ENCODE measurements around the gene SLC25A51.
"Not testable (repeated sequence)": the region's sequence is repeated elsewhere in the genome, so short reads cannot be mapped to it uniquely, and the experiment has no call there.

Gene SLC25A51

GRCh38 chr9:37920471-37921167, 16.7 kb upstream of the SLC25A51 start:
- DNase-seq (ENCODE audit: low spot score), result peak; percentile 26

GRCh38 chr9:37919956-37920335, 16.0 kb upstream of the SLC25A51 start:
- no peak for DNase-seq (ENCODE audit: low spot score)

- DNase-seq (ENCODE audit: low spot score), result no peak
Measured at GRCh38 chr9:37919246-37919955, 15.5 kb upstream of the SLC25A51 start.

- DNase-seq (ENCODE audit: low spot score), result no peak
Measured at GRCh38 chr9:37918665-37919170, 14.8 kb upstream of the SLC25A51 start.

- DNase-seq (ENCODE audit: low spot score), result no peak
Measured at GRCh38 chr9:37917801-37918664, 14.1 kb upstream of the SLC25A51 start.

- no peak for DNase-seq (ENCODE audit: low spot score)
Measured at GRCh38 chr9:37917313-37917731, 13.4 kb upstream of the SLC25A51 start.

- DNase-seq (ENCODE audit: low spot score), result no peak
Measured at GRCh38 chr9:37916471-37917312, 12.8 kb upstream of the SLC25A51 start.

GRCh38 chr9:37915911-37916470, 12.1 kb upstream of the SLC25A51 start:
- DNase-seq (ENCODE audit: low spot score), result no peak

- DNase-seq (ENCODE audit: low spot score), result no peak
Measured at GRCh38 chr9:37914701-37915358, 10.9 kb upstream of the SLC25A51 start.

GRCh38 chr9:37914154-37914551, 10.2 kb upstream of the SLC25A51 start:
- no peak for DNase-seq (ENCODE audit: low spot score)

GRCh38 chr9:37913480-37914153, 9.7 kb upstream of the SLC25A51 start:
- peak; percentile 77 for DNase-seq (ENCODE audit: low spot score)

- no peak for DNase-seq (ENCODE audit: low spot score)
Measured at GRCh38 chr9:37911271-37911681, 7.3 kb upstream of the SLC25A51 start.

GRCh38 chr9:37910271-37910670, 6.3 kb upstream of the SLC25A51 start:
- DNase-seq (ENCODE audit: low spot score), result no peak

GRCh38 chr9:37909836-37910235, 5.9 kb upstream of the SLC25A51 start:
- not testable (repeated sequence) for DNase-seq (ENCODE audit: low spot score)

GRCh38 chr9:37909326-37909725, 5.4 kb upstream of the SLC25A51 start:
- DNase-seq (ENCODE audit: low spot score), result no peak

GRCh38 chr9:37908698-37909186, 4.8 kb upstream of the SLC25A51 start:
- peak; percentile 44 for DNase-seq (ENCODE audit: low spot score)

GRCh38 chr9:37908283-37908682, 4.4 kb upstream of the SLC25A51 start:
- DNase-seq (ENCODE audit: low spot score), result no peak

- no peak for DNase-seq (ENCODE audit: low spot score)
Measured at GRCh38 chr9:37906312-37907239, 2.6 kb upstream of the SLC25A51 start.

GRCh38 chr9:37905776-37906175, 1.8 kb upstream of the SLC25A51 start:
- no peak for DNase-seq (ENCODE audit: low spot score)

All from SW480 (cell line).